Measurements from ENCODE around the gene TTC23.

The TTC23 gene

GRCh38 chr15:99187936-99188335 lies 61.4 kb downstream of the TTC23 start:
- no peak for DNase-seq

- DNase-seq, result no peak
These were observed 63.8 kb downstream of the TTC23 start for GRCh38 chr15:99185414-99186130.

GRCh38 chr15:99182791-99183190 lies 66.6 kb downstream of the TTC23 start:
- peak; percentile 78 for DNase-seq

- peak; percentile 59 for DNase-seq
These were observed 67.8 kb downstream of the TTC23 start for GRCh38 chr15:99181545-99181971.

- no peak for DNase-seq
These were observed 68.4 kb downstream of the TTC23 start for GRCh38 chr15:99180964-99181306.

GRCh38 chr15:99180086-99180963 lies 69.1 kb downstream of the TTC23 start:
- no peak for DNase-seq

- no peak for DNase-seq
These were observed 71.7 kb downstream of the TTC23 start for GRCh38 chr15:99177679-99178078.

- no peak for DNase-seq
These were observed 72.6 kb downstream of the TTC23 start for GRCh38 chr15:99176757-99177156.

GRCh38 chr15:99174567-99175395 lies 74.6 kb downstream of the TTC23 start:
- DNase-seq, result no peak

- DNase-seq, result no peak
These were observed 76.4 kb downstream of the TTC23 start for GRCh38 chr15:99172989-99173388.

- no peak for DNase-seq
These were observed 77.2 kb downstream of the TTC23 start for GRCh38 chr15:99172171-99172570.

GRCh38 chr15:99170476-99171065 lies 78.8 kb downstream of the TTC23 start:
- no peak for DNase-seq

- no peak for DNase-seq
These were observed 79.5 kb downstream of the TTC23 start for GRCh38 chr15:99169769-99170311.

GRCh38 chr15:99168601-99169580 lies 80.5 kb downstream of the TTC23 start:
- DNase-seq, result no peak

- DNase-seq, result no peak
These were observed 81.7 kb downstream of the TTC23 start for GRCh38 chr15:99167640-99168039.

- DNase-seq, result no peak
These were observed 82.2 kb downstream of the TTC23 start for GRCh38 chr15:99167201-99167600.

- DNase-seq, result no peak
These were observed 83.3 kb downstream of the TTC23 start for GRCh38 chr15:99165956-99166689.

- no peak for DNase-seq
These were observed 84.2 kb downstream of the TTC23 start for GRCh38 chr15:99165020-99165790.

- DNase-seq, result no peak
These were observed 85.3 kb downstream of the TTC23 start for GRCh38 chr15:99164119-99164518.
